HG02588 (cell line): ENCODE results near the gene CLEC4C.
"Not testable (repeated sequence)": the region's sequence is repeated elsewhere in the genome, so short reads cannot be mapped to it uniquely, and the experiment has no call there.

ENCODE experiments used
- ATAC-seq: cut with Tn5 transposase; IDR thresholded peaks from one replicate; pipeline ENCODE4 v1.9.1; 2021; ENCODE audit warnings: mild to moderate bottlenecking, moderate library complexity; ENCODE audit not compliant: unreplicated experiment

The CLEC4C gene, protein sequence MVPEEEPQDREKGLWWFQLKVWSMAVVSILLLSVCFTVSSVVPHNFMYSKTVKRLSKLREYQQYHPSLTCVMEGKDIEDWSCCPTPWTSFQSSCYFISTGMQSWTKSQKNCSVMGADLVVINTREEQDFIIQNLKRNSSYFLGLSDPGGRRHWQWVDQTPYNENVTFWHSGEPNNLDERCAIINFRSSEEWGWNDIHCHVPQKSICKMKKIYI

DNA sequence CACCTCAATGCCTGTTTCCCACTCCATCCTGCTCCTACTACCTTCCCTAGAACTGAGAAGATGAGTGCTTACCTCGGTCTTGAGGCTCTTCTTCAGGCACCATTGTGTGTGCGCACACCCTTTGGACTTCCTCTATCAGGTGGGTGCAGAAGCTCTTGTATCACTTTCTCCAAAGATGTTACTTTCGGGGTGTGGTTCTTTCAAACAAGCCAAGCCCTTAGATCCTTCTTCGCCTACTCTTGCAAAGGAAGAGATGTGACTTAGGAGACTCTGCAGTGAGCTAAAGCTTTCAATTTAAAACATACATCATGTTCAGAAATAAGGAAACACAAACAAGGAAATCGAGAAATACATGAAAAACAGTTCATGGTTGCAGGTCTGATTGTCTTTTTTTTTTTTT lies at the start of gene CLEC4C:
CLEC4C (minus strand) TSS at position 130 of the 400 bp plus-strand sequence; CDS start at position 103, 27 bp downstream.
- no peak for ATAC-seq

DNA sequence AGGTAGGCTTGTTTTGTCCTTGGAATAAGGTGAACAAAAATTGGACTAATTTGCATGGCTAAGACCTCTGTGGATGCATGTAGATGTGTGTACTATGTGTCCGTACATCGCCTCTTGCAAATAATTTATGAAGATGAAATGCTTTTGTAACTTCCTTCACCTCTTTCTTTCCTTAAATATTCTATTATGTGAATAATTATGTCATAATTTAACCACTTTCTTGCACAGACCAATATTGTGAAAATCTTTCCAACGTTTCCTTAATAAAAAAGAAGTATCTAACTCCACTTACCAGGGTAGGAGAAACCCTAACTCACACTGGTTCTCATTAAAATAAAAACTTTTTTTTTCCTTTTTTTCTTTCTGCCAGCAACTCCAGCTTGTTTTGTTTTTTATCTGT lies 46.0 kb upstream of the CLEC4C start:
- no peak for ATAC-seq

DNA sequence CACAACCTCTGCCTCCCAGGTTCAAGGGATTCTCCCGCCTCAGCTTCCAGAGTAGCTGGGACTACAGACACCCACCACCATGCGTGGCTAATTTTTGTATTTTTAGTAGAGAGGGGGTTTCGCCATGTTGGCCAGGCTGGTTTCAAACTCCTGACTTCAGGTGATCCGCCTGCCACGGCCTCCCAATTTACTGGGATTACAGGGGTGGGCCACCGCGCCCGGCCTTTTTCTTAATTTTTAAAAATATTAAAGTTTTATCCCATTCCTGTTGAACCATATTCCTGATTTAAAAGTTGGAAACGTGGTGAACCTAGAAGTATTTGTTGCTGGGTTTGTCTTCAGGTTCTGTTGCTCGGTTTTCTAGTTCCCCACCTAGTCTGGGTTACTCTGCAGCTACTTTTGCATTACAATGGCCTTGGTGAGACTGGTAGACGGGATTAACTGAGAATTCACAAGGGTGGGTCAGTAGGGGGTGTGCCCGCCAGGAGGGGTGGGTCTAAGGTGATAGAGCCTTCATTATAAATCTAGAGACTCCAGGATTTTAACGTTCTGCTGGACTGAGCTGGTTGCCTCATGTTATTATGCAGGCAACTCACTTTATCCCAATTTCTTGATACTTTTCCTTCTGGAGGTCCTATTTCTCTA lies 41.8 kb upstream of the CLEC4C start, which contains the start of gene NANOG:
NANOG (plus strand) TSS at position 519 of the 645 bp plus-strand sequence. CDS start 213 bp downstream, outside the sequence.
- not testable (repeated sequence) for ATAC-seq

DNA sequence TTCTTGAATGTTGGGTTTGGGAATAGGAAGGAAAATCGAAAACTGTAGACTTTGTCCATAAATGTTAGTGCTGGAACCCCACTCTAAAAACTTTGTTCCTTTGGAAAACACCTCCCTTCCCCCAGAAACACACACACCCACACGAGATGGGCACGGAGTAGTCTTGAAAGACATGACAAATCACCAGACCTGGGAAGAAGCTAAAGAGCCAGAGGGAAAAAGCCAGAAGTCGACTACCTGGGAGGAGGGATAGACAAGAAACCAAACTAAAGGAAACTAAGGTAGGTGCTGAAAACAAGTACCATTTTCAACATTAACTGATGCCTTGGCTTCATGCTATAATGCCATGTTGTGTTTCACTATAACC lies 41.1 kb upstream of the CLEC4C start:
- ATAC-seq = no peak

DNA sequence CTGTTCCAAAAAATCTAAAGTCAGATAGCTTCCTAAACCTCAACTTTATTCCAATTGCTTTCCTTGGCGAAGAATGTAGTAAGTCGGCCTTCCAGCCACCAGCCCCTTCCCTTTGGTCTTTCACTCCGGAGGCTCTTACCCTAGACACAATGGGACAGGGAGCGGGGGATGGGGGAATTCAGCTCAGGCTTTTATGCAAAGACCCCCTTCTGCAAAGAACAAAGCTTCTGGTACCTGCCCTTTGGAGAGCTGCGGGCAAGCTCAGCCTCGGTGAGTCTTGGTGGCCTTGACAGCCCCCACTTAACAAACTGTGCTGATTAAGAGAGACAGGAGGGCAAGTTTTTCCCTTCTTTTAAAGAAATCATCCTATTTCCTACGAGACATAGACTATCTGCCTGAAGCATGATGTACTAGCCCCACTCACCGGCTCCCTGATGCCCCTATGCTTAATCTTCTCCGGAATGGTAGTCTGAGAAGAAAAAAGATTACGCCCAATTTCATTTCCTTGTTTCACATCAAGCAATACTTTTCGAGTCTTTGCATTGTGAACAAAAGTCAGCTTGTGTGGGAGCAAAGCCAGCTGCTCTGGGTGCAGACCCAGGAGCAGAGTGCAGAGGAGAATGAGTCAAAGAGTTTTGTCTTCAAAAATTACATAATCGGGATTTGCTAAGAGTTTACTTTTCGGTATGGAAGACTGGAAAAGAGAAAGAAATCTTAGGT lies 40.6 kb upstream of the CLEC4C start:
- ATAC-seq = no peak

DNA sequence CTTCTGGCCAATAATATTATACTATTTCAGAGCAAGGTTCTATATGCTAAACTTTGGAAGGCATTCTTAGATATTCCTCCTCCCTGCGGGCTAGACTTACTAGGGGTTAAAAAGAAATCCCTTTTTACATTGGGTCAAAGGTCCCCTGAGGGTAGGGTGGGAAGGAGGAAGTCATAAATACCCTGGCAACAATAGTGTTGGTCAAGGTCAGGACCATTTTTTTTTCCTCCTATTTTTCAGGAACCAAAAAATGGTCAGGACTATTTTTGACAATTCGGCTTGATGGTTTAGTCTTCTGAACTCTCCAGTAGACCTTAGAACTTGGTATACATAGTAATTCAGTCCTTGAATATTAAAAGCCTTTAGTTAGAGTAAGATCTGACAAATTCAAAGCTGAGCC lies 37.5 kb upstream of the CLEC4C start:
- no peak for ATAC-seq

DNA sequence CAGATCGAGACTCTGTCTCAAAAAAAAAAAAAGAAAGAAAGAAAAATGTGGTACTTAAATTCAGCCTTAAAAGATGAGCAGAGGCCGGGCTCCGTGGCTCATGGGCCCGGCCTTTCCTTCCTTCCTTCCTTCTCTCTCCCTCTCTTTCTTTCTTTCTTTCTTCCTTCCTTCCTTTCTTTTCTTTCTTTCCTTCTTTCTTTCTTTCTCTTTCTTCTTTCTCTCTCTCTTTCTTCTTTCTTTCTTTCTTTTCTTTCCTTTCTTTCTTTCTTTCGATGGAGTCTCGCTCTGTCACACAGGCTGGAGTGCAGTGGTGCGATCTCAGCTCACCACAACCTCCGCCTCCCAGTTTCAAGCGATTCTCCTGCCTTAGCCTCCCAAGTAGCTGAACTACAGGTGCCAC lies 36.3 kb upstream of the CLEC4C start:
- not testable (repeated sequence) for ATAC-seq

DNA sequence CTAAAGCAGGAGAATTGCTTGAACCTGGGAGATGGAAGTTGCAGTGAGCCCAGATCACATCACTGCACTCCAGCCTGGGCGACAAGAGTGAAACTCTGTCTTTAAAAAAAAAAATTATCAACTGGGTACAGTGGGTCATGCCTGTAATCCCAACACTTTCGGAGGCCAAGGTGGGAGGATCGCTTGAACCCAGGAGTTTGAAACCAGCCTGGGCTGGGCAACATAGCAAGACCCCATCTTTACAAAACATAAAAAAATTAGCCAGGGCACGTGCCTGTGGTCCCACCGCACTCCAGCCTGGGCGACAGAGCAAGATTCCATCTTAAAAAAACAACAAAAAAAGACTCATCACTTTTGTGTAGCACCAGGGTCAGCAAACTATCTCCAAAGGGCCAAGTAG lies 34.9 kb upstream of the CLEC4C start:
- no peak for ATAC-seq

DNA sequence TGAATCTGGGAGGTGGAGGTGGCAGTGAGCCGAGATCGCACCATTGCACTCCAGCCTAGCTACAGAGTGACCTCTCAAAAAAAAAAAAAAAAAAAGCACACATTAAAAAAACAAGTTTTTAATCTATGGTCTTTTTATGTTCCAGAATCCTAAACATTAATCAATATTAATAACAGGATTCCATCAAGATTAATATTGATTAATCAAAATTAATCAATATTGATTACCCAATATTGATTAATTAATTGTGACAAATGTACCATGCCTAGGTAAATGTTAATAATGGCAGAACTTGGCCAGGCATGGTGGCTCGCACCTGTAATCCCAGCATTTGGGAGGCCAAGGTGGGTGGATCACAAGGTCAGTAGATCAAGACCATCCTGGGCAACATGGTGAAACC lies 34.1 kb upstream of the CLEC4C start:
- ATAC-seq = no peak

DNA sequence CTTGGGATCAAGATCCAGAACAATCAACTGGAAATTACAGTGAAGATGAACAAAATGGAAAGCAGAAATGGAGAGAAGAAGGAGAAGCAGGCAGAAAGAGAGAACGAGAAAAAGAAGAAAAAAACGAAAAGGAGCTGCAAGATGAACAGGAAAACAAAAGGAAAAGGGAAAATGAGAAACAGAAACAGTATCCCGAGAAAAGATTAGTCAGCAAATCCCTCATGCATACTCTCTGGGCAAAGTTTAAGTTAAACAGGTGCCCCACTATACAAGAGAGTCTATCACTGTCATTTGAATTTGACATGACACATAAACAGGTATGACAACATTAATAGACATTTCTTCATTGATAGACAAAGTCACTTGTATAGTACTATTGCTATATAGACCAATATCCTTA lies 22.8 kb upstream of the CLEC4C start:
- no peak for ATAC-seq

DNA sequence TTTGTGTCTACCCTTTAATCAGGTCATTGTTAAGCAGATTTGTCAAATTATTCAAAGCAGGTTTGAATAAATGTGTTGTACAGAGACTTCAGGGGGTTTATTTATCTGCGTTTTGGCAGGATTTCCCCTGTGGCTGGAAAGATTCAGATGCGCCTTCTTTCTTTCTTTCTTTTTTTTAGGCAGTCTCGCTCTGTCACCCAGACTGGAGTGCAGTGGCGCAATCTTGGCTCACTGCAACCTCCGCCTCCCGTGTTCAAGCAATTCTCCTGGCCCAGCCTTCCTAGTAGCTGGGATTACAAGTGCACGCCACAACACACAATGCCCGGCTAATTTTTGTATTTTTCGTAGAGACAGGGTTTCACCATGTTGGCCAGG lies 11.6 kb upstream of the CLEC4C start:
- no peak for ATAC-seq

DNA sequence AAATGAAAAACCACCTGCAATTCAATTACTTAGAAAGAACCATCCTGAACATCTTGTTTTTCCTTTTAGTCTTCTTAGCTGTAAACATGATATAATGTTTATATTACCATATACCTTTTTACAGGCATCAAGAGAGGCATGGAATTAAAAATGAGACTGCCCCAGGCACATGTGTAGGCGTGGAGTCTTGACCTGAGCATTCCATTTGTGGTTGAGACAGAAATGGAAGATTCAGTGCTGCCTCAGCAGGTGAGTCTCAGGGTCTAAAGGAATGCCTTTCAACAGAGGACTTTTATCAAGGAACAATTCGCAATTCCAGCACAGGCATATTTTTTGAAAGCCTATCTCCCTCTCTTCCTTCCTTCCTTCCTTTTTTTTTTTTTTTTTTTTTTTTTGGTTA lies 9.8 kb upstream of the CLEC4C start:
- ATAC-seq = no peak

DNA sequence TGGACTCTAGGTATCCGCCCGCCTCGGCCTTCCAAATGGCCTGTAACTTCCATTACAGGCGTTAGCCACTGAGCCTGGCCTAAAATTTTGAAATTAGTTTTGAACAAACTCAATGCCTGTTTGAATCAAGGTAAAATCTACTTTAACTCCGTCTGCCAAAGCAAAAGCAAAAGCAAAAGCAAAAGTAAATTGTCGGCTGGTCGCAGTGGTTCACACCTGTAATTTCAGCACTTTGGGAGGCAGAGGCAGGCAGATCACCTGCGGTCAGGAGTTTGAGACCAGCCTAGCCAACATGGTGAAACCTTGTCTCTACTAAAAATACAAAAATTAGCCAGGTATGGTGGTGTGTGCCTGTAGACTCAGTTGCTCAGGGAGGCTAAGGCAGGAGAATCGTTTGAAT lies 8.5 kb upstream of the CLEC4C start:
- ATAC-seq = not testable (repeated sequence)

DNA sequence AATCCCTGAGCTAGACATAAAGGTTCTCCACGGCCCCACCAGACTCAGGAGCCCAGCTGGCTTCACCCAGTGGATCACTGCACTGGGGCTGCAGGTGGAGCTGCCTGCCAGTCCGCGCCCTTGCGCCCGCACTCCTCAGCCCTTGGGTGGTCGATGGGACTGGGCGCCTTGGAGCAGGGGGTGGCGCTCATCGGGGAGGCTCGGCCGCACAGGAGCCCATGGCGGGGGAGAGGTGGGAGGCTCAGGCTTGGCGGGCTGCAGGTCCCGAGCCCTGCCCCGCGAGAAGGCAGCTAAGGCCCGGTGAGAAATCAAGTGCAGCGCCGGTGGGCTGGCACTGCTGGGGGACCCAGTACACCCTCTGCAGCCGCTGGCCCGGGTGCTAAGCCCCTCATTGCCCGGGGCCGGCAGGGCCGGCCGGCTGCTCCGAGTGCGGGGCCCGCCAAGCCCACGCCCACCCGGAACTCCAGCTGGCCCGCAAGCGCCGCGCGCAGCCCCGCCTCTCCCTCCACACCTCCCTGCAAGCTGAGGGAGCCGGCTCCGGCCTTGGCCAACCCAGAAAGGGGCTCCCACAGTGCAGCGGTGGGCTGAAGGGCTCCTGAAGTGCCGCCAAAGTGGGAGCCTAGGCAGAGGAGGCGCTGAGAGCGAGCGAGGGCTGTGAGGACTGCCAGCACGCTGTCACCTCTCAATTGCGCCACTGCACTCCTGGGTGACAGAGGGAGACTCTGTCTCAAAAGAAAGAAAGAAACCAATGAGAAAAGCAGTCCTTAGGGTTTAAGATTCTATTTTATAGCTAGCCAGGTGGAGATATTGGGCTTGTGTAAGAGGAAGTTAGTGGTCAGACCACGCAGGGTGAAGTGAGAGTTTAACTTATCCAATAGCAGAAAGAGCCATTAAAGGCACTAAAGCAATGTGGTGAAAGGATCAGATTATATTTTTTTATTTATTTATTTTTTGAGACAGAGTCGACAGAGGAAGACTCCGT lies 5.1 kb upstream of the CLEC4C start:
- ATAC-seq = not testable (repeated sequence)

DNA sequence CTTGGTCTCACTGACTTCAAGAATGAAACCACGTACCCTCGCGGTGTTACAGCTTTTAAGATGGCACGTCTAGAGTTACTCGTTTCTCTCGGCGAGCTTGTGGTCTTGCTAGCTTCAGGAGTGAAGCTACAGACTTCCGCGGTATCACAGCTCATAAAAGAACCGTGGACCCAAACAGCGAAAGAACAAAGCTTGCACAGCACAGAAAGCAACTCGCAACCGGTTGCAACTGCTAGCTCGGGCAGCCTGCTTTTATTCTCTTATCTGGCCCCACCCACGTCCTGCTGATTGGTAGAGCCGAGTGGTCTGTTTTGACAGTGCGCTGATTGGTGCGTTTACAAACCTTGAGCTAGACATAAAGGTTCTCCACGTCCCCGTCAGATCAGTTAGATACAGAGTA lies 4.2 kb upstream of the CLEC4C start:
- ATAC-seq = no peak

DNA sequence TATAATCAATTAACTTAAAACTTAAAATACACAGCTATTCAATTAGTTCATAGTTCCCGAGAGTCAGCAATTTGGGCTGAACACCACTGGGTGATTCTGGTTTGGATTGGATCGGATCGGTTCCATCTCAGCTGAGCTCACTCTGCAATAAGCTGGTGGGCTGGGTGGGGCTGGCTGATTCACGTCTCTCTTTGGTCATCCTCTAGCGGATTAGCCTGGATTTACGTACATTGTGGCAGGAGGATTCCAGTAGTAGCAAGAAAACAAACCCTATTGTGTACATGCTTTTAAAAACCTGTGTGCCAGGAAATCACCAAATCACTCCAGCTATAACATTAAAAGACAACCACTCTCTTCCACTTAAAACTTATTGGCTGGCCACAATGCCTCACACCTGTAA lies 3.2 kb upstream of the CLEC4C start:
- ATAC-seq = no peak

DNA sequence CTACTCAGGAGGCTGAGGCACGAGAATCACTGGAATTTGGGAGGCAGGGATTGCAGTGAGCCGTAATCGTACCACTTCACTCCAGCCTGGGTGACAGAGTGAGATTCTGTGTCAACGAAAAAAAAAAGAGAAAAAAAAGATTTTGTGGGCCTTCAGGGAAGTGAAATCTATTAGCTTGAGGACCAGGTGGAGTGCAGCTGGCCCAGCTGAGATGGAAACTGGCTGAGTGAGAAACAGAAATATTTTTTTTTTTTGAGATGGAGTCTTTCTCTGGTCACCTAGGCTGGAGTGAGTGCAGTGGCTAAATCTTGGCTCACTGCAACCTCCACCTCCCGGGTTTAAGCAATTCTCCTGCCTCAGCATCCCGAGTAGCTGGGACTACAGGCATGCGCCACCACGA lies 2.3 kb upstream of the CLEC4C start:
- ATAC-seq = no peak

DNA sequence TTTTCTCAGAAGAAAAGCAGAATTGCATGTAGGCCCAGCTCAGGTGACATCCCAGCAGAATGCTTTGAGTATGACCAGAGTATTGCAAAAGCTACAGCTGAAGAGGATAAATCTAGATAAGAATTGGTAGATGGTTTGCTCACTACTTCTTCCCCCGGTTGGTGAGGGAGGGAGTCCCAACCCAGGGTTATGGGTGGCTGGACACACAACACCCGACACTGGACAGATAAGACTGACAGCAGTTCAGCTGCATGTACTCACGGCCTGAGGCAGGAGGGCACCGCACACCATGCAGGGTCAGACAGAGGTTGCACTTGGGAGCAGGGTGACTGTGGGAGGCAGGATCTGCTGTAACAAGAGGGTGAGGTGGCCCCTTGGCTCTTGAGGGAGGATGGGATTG lies 1.7 kb upstream of the CLEC4C start:
- no peak for ATAC-seq

DNA sequence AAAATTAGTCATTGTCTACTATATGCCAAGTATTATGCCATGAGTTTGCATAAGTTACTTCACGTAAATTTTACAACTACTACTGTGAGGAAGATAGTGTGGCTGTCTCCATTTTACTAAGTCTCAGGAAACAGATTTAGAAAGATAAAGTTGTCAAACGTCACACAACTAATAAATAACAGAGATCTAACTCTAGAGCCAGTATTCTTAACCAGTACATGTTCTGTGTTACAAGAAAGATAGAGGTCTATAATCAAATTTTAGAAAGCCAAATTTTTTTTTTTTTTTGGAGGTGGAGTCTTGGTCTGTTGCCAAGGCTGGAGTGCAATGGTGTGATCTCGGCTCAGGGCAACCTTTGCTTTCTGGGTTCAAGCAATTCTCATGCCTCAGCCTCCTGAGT lies 14.2 kb downstream of the CLEC4C start:
- no peak for ATAC-seq

DNA sequence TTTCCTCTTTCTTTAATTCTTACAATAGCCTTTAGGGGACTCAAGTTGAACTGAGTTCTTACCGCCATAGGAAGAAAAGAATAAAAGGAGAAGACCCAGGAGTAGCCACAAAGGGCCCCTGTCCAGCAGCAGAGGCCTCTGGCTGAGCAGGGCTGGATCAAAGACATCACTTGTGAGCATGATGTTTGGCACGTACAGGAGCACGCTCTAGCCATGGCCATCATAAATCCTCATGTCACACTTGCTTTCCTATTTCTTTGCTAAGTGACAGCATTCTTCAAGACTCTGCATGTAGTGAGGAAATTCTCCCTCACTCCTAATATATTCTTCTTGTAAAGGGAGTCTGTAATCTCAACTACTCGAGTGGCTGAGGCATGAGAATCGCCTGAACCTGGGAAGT lies 15.7 kb downstream of the CLEC4C start:
- ATAC-seq = no peak

DNA sequence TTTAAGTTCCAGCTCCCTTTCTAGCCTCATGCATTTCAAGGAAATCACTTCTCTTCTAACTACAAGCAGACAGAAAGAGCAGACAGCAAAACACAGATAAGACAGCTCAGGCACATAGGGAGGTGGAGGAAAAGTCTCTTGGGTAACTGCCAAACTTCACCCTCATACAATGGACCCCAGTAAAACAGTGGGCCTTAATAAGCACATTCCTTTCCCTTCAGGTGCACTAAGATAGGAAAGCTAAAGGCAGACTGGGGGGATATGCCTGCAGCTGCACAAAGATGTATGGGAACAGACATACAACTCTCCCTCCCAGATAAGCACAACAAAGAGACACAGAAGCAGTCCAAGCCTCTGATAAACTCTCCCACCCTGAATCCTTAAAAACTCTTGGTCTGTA lies 16.2 kb downstream of the CLEC4C start:
- ATAC-seq = not testable (repeated sequence)
